PC-3 (cell line): ENCODE measurements around the gene TFDP1. TPM values are rescaled to one million over a fixed set of nuclear protein-coding genes. Genes with fewer than 3 reads are reported as not detected.

Experiments used
- ATAC-seq: fragments of 200-7000 bp; cut with Tn5 transposase; 2 replicates; pipeline ENCODE4 v1.9.1; 2020; ENCODE audit warnings: mild to moderate bottlenecking, moderate library complexity
- BruUV-seq: library from RNA; stranded (reverse); fragments of 400-500 nt; replicated peaks from 2 replicates; lab custom pipeline; 2021; lab: Mats Ljungman, UMichigan
- CTCF ChIA-PET: fragments of 300-600 bp; sonication (Branson Sonifier 250); formaldehyde crosslinking; loops from one replicate; lab custom pipeline; 2022; ENCODE audit warnings: antibody characterized with exemption; lab: Charles Lee
- POLR2A ChIA-PET: fragments of 300-600 bp; sonication (Branson Sonifier 250); formaldehyde crosslinking; loops from one replicate; lab custom pipeline; 2022; ENCODE audit warnings: antibody characterized with exemption; ENCODE audit not compliant: unreplicated experiment; lab: Charles Lee
- DNase-seq: peaks from one replicate; pipeline ENCODE4 v3.0.0-alpha.2; 2015
- H2AFZ ChIP-seq: fragments of 300-600 bp; sonication (generic); 2 replicates; pipeline ENCODE4 v1.6.0; 2016; ENCODE audit warnings: antibody characterized with exemption, low read length
- H3F3A ChIP-seq: fragments of 300-600 bp; sonication (generic); one replicate; pipeline ENCODE4 v1.6.0; 2017; ENCODE audit warnings: antibody characterized with exemption, low read length, control low read depth, mild to moderate bottlenecking; ENCODE audit not compliant: unreplicated experiment
- H3K27ac ChIP-seq: fragments of 300-600 bp; sonication (generic); 2 replicates; pipeline ENCODE4 v1.5.1; 2016; ENCODE audit warnings: mild to moderate bottlenecking, low read length
- H3K27me3 ChIP-seq: fragments of 300-600 bp; sonication (generic); 2 replicates; pipeline ENCODE4 v1.6.1; 2016; ENCODE audit warnings: low read length, mixed read lengths
- H3K36me3 ChIP-seq: fragments of 300-600 bp; sonication (generic); 2 replicates; pipeline ENCODE4 v1.6.1; 2016; ENCODE audit warnings: low read depth, mixed run types, low read length, mixed read lengths
- H3K4me1 ChIP-seq: fragments of 300-600 bp; sonication (generic); 2 replicates; pipeline ENCODE4 v1.5.1; 2016; ENCODE audit warnings: low read length; ENCODE audit not compliant: insufficient read depth
- H3K4me2 ChIP-seq: fragments of 300-600 bp; sonication (generic); 2 replicates; pipeline ENCODE4 v1.6.0; 2016; ENCODE audit warnings: low read length
- H3K4me3 ChIP-seq: fragments of 300-600 bp; sonication (generic); 2 replicates; pipeline ENCODE4 v1.5.1; 2016; ENCODE audit warnings: mild to moderate bottlenecking, low read length, mixed read lengths
- H3K79me2 ChIP-seq: fragments of 300-600 bp; sonication (generic); 2 replicates; pipeline ENCODE4 v1.6.1; 2017; ENCODE audit warnings: low read length, mixed read lengths
- H3K9ac ChIP-seq: fragments of 300-600 bp; sonication (generic); 2 replicates; pipeline ENCODE4 v1.6.0; 2016; ENCODE audit warnings: mild to moderate bottlenecking, low read length
- H3K9me2 ChIP-seq: fragments of 300-600 bp; sonication (generic); replicated peaks from 2 replicates; pipeline ENCODE4 v1.6.1; 2016; ENCODE audit warnings: mixed run types, low read length, mixed read lengths
- H3K9me3 ChIP-seq: fragments of 300-600 bp; sonication (generic); 2 replicates; pipeline ENCODE4 v1.6.1; 2016; ENCODE audit warnings: low read length, mixed read lengths
- H4K20me1 ChIP-seq: fragments of 300-600 bp; sonication (generic); 2 replicates; pipeline ENCODE4 v1.6.1; 2016; ENCODE audit warnings: low read length, mixed read lengths
- EZH2 ChIP-seq: fragments of 300-600 bp; sonication (generic); IDR thresholded peaks from one replicate; pipeline ENCODE4 v1.6.1; 2017; ENCODE audit warnings: antibody characterized with exemption, mild to moderate bottlenecking, low read length; ENCODE audit not compliant: unreplicated experiment
- EZH2phosphoT487 ChIP-seq: fragments of 300-600 bp; sonication (generic); IDR thresholded peaks from 2 replicates; pipeline ENCODE4 v1.6.1; 2018; ENCODE audit warnings: mild to moderate bottlenecking, antibody characterized with exemption, low read length, borderline replicate concordance
- intact Hi-C: fragments of 100-400 bp; cut with micrococcal nuclease; formaldehyde crosslinking; loops from 2 replicates; pipeline ENCODE4 v1.9.0; 2023
- total RNA-seq: library from RNA; depleted of rRNA; stranded (reverse); fragments of >200 nt; gene quantifications from 2 replicates; pipeline ENCODE4 v1.2.3, GENCODE V29; 2014
- TF ChIP-seq, protein P1 (sequence below): fragments of 300-600 bp; sonication (generic); conservative IDR thresholded peaks from 2 replicates; pipeline ENCODE4 v1.5.1; 2017; ENCODE audit warnings: antibody characterized with exemption, low read depth, mild to moderate bottlenecking, low read length

The TFDP1 gene
- total RNA-seq, 1 experiment from 2014 or later = 89.5 TPM

DNA sequence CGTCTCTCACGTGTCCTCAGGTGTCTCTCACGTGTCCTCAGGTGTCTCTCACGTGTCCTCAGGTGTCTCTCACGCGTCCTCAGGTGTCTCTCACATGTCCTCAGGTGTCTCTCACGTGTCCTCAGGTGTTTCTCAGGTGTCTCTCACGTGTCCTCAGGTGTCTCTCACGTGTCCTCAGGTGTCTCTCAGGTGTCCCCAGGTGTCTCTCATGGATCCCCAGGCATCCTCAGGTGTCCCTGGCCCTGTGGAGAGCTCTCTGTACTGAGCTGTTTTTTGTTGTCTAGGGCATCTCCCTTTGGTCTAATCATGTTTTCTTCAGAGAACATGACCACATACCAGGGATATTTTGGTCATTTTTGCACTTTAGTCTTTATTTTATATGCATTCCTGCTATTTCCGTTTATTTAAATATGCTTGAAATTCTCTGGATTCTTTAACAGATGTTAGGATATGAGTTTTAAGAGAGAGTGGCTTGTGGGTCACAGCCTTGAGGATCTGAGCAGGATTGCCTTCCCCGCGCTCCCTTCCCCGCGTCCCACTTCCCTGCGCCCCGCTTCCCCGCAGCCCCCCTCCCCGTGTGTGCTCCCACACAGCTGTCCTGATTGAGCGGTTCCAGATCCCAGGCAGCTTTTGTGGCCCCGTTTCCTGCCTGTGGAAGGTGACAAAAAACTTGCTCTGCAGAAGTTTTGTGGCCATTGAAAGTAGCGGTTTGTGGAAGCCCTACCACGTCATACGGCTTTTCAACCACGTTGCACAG, 41.6 kb downstream of the TFDP1 start:
- H2AFZ ChIP-seq = no peak overlapping the region
- ChIA-PET CTCF (no interaction called here), POLR2A (no interaction called here)
- no peaks in the 10 kb centered on the region for H3K9me3 ChIP-seq
- no peak overlapping the region for H3K4me3 ChIP-seq
- H3K27ac ChIP-seq = no peak overlapping the region
- no peak overlapping the region for H3K9ac ChIP-seq
- no peaks in the 10 kb centered on the region for H3F3A ChIP-seq
- no peaks in the 10 kb centered on the region for H3K27me3 ChIP-seq
- H4K20me1 ChIP-seq = no peaks in the 10 kb centered on the region
- no peak for ATAC-seq
- BruUV-seq = no TSS peak
- intact Hi-C loops = no loop called here
- no peaks in the 10 kb centered on the region for H3K4me1 ChIP-seq
- TF ChIP-seq EZH2phosphoT487 = no peak
- no peak for TF ChIP-seq EZH2
- TF ChIP-seq, protein P1, sequence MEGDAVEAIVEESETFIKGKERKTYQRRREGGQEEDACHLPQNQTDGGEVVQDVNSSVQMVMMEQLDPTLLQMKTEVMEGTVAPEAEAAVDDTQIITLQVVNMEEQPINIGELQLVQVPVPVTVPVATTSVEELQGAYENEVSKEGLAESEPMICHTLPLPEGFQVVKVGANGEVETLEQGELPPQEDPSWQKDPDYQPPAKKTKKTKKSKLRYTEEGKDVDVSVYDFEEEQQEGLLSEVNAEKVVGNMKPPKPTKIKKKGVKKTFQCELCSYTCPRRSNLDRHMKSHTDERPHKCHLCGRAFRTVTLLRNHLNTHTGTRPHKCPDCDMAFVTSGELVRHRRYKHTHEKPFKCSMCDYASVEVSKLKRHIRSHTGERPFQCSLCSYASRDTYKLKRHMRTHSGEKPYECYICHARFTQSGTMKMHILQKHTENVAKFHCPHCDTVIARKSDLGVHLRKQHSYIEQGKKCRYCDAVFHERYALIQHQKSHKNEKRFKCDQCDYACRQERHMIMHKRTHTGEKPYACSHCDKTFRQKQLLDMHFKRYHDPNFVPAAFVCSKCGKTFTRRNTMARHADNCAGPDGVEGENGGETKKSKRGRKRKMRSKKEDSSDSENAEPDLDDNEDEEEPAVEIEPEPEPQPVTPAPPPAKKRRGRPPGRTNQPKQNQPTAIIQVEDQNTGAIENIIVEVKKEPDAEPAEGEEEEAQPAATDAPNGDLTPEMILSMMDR = no peak
- DNase-seq = no peak
- H3K79me2 ChIP-seq = peaks cover 48% of the 10 kb centered on the region
- no peaks in the 10 kb centered on the region for H3K9me2 ChIP-seq
- H3K36me3 ChIP-seq = peaks cover 19% of the 10 kb centered on the region; the same call in 1 of the 2 replicates
- H3K4me2 ChIP-seq = no peak overlapping the region

DNA sequence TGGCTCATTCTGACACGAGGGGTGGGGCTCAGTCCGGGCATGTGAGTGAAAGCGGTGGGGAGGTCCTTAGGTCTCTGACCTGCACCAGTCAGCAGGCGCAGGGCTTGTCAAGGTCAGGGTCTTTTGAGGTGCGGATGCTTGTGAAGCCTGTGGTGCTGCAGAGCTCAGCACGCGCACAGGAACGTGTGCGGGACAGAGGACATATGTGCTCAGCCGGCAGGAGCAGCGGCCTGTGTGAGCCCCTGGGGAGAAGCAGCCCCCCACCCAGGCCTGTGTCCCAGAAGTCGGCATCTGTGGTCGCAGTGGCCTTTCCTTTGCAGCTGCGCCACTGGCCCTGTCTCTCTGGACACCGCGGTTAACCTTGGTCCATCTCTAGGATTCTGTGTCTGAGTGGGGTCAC, 42.6 kb downstream of the TFDP1 start:
- TF ChIP-seq EZH2phosphoT487 = no peak
- TF ChIP-seq, protein P1 = no peak
- TF ChIP-seq EZH2 = no peak

More for the DNA sequence above, 42.6 kb downstream of the TFDP1 start:
- no TSS peak for BruUV-seq
- Histone ChIP-seq H3F3A (no peaks in the 10 kb centered on the region), H4K20me1 (no peaks in the 10 kb centered on the region), H3K4me1 (no peaks in the 10 kb centered on the region), H3K9me3 (no peaks in the 10 kb centered on the region), H3K9ac (no peak overlapping the region), H3K36me3 (peaks cover 21% of the 10 kb centered on the region), H3K4me2 (no peak overlapping the region), H3K9me2 (no peaks in the 10 kb centered on the region), H3K79me2 (peaks cover 48% of the 10 kb centered on the region), H2AFZ (no peak overlapping the region), H3K4me3 (no peak overlapping the region), H3K27ac (no peak overlapping the region), H3K27me3 (no peaks in the 10 kb centered on the region)
- POLR2A ChIA-PET = no interaction called here
- DNase-seq (no peak), ATAC-seq (no peak)
- intact Hi-C loops = no loop called here
- CTCF ChIA-PET = no interaction called here
